Limb (tissue), 2 donors: Measurements from ENCODE around the gene UBR3.
A peak's percentile ranks its signal among the peaks of the same experiment; 100 is the strongest.
"Not testable (repeated sequence)": the region's sequence is repeated elsewhere in the genome, so short reads cannot be mapped to it uniquely, and the experiment has no call there.

ENCODE experiments used
- DNase-seq, 2 donors: peaks; one replicate each; pipeline ENCODE4 v3.0.0-alpha.2; 2016; ENCODE audit errors: extremely low spot score in 2 of 2

The UBR3 gene

GRCh38 chr2:169827272-169828140 lies at the start of gene UBR3:
Gene UBR3, plus strand, starts transcription at chr2:169827454. Its CDS starts 54 bp downstream, at chr2:169827508.
- peak; percentile 96 for DNase-seq

- DNase-seq: no peak
These were observed 48.8 kb upstream of the UBR3 start for GRCh38 chr2:169778446-169778845.

GRCh38 chr2:169781249-169782013 lies 45.8 kb upstream of the UBR3 start:
- DNase-seq: no peak

- no peak for DNase-seq
These were observed 44.7 kb upstream of the UBR3 start for GRCh38 chr2:169782513-169782912.

GRCh38 chr2:169790581-169790980 lies 36.7 kb upstream of the UBR3 start:
- DNase-seq: no peak

- DNase-seq: no peak
These were observed 32.1 kb upstream of the UBR3 start for GRCh38 chr2:169795181-169795580.

GRCh38 chr2:169796441-169796840 lies 30.8 kb upstream of the UBR3 start:
- no peak for DNase-seq

- no peak for DNase-seq
These were observed 29.7 kb upstream of the UBR3 start for GRCh38 chr2:169797601-169798000.

GRCh38 chr2:169798397-169798717 lies 28.9 kb upstream of the UBR3 start:
- no peak for DNase-seq

GRCh38 chr2:169798718-169799592 lies 28.3 kb upstream of the UBR3 start, which contains the start of gene SSB:
Gene SSB, plus strand, starts transcription at chr2:169798871. Its CDS starts 2,090 bp downstream, at chr2:169800961.
- peak; percentile 94 for DNase-seq

- DNase-seq: no peak
These were observed 23.8 kb upstream of the UBR3 start for GRCh38 chr2:169803480-169803879.

GRCh38 chr2:169806586-169806985 lies 20.7 kb upstream of the UBR3 start:
- no peak for DNase-seq

- DNase-seq: no peak
These were observed 19.0 kb upstream of the UBR3 start for GRCh38 chr2:169808221-169808620.

- DNase-seq: no peak
These were observed 11.4 kb upstream of the UBR3 start for GRCh38 chr2:169815849-169816248.

GRCh38 chr2:169816961-169817360 lies 10.3 kb upstream of the UBR3 start:
- not testable (repeated sequence) for DNase-seq

GRCh38 chr2:169817369-169817768 lies 9.9 kb upstream of the UBR3 start:
- DNase-seq: not testable (repeated sequence)

- no peak for DNase-seq
These were observed 9.0 kb upstream of the UBR3 start for GRCh38 chr2:169818241-169818640.

- no peak for DNase-seq
These were observed 8.1 kb upstream of the UBR3 start for GRCh38 chr2:169819106-169819505.

GRCh38 chr2:169820101-169820500 lies 7.2 kb upstream of the UBR3 start:
- DNase-seq: not testable (repeated sequence)

GRCh38 chr2:169822036-169822435 lies 5.2 kb upstream of the UBR3 start:
- no peak for DNase-seq

- no peak for DNase-seq
These were observed 4.4 kb upstream of the UBR3 start for GRCh38 chr2:169822785-169823392.
